Type B pancreatic cell (in vitro differentiated cells): ENCODE data around the gene BET1. TPM values are rescaled to one million over a fixed set of nuclear protein-coding genes. Genes with fewer than 3 reads are reported as not detected.

ENCODE experiments used
- DNase-seq: peaks from one replicate; pipeline ENCODE4 v3.0.0; 2021; ENCODE audit warnings: mixed read lengths; ENCODE audit not compliant: unreplicated experiment; ENCODE audit errors: extremely low spot score
- H3K27ac Mint-ChIP-seq: 2 replicates; pipeline ENCODE4 v1.8.0; 2021; ENCODE audit warnings: mild to moderate bottlenecking, mixed read lengths
- H3K27me3 Mint-ChIP-seq: 2 replicates; pipeline ENCODE4 v1.8.0; 2021; ENCODE audit warnings: mixed read lengths
- H3K36me3 Mint-ChIP-seq: 2 replicates; pipeline ENCODE4 v1.8.0; 2021; ENCODE audit warnings: mixed read lengths
- H3K4me1 Mint-ChIP-seq: one replicate; pipeline ENCODE4 v1.8.0; 2021; ENCODE audit warnings: mixed read lengths; ENCODE audit not compliant: unreplicated experiment
- H3K4me3 Mint-ChIP-seq: 2 replicates; pipeline ENCODE4 v1.8.0; 2021; ENCODE audit warnings: mild to moderate bottlenecking, mixed read lengths
- H3K9me3 Mint-ChIP-seq: 2 replicates; pipeline ENCODE4 v1.8.0; 2021; ENCODE audit warnings: mixed read lengths
- total RNA-seq: library from RNA; stranded (reverse); gene quantifications from 2 replicates; pipeline ENCODE4 v1.2.1, GENCODE V29; 2021; ENCODE audit warnings: low replicate concordance
- TF ChIP-seq, protein P1 (sequence below): fragments of 200-600 bp; sonication (generic); conservative IDR thresholded peaks from 2 replicates; pipeline ENCODE4 v1.5.0; 2021; ENCODE audit warnings: antibody characterized with exemption, mild to moderate bottlenecking

Gene BET1
- total RNA-seq, 1 donor from 2014 or later: 25.9 TPM

DNA sequence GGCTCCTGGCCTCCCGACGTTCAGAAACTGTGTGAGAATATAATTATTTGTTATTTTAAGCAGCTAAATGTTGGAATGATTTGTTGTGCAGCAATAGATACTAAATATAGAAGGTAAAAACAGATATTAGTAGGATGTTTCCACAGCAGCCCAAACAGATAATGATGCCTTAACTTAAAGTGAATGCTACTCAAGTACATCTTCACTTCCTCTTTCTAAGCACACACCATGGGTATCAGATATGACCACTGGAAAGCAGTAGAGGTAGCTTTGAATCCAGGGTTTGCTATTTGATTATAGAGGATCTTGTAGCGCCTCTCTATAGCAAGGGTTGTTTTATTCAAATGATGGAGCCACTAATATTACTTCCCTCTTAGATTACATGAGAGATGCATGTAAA lies 38.2 kb upstream of the BET1 start:
- H3K9me3 Mint-ChIP-seq: no peaks in the 10 kb centered on the region
- H3K4me3 Mint-ChIP-seq: no peak overlapping the region
- peaks cover 11% of the 10 kb centered on the region for H3K4me1 Mint-ChIP-seq
- DNase-seq: no peak
- H3K36me3 Mint-ChIP-seq: no peaks in the 10 kb centered on the region
- TF ChIP-seq, protein P1, sequence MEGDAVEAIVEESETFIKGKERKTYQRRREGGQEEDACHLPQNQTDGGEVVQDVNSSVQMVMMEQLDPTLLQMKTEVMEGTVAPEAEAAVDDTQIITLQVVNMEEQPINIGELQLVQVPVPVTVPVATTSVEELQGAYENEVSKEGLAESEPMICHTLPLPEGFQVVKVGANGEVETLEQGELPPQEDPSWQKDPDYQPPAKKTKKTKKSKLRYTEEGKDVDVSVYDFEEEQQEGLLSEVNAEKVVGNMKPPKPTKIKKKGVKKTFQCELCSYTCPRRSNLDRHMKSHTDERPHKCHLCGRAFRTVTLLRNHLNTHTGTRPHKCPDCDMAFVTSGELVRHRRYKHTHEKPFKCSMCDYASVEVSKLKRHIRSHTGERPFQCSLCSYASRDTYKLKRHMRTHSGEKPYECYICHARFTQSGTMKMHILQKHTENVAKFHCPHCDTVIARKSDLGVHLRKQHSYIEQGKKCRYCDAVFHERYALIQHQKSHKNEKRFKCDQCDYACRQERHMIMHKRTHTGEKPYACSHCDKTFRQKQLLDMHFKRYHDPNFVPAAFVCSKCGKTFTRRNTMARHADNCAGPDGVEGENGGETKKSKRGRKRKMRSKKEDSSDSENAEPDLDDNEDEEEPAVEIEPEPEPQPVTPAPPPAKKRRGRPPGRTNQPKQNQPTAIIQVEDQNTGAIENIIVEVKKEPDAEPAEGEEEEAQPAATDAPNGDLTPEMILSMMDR: no peak
- H3K27me3 Mint-ChIP-seq: peaks cover 27% of the 10 kb centered on the region
- H3K27ac Mint-ChIP-seq: no peak overlapping the region

DNA sequence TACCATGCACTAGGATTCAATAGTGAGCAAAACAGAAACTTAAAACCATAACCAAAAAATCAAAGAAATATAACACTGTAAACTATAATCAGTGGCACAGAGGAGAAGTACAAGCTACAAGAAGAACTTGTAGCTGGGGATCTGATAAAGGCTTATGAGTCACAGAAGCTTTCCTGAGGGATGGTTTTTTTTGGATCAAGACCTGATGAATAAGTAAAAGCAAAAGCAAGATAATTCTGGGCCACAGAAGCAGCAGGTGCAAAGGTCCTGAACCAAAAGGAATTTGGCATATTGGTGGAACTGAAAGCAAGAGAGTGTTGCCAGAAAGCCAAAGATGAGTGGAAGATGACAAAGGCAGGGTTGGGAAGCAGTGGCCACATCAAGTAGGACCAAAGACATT lies 37.4 kb upstream of the BET1 start:
- Mint-ChIP-seq H3K4me3 (no peak overlapping the region), H3K36me3 (no peaks in the 10 kb centered on the region), H3K4me1 (peaks cover 11% of the 10 kb centered on the region), H3K27me3 (peaks cover 27% of the 10 kb centered on the region), H3K27ac (no peak overlapping the region), H3K9me3 (no peaks in the 10 kb centered on the region)
- TF ChIP-seq, protein P1: no peak
- DNase-seq: no peak

DNA sequence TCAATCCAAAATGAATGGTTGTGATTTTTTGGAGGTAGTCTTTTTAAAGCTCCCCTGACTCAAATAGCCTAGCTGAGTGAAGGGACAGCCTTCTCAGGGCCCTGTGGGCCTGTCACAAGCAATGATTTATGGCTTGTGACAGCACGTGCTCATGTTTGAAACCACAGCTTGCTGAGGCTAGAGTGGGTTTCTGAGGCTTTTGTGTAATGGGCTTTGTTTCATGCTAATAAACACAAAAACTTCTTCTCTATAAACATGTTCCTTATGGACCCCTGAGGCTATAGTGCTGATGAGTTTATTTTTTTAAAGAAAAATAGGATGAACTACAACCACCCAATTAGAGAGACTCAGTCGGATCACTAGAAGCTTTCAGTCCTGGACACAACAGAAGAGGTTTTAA lies 36.1 kb upstream of the BET1 start:
- Mint-ChIP-seq H3K27me3 (peaks cover 21% of the 10 kb centered on the region), H3K27ac (no peak overlapping the region), H3K4me1 (peaks cover 11% of the 10 kb centered on the region), H3K4me3 (no peak overlapping the region), H3K9me3 (no peaks in the 10 kb centered on the region), H3K36me3 (no peaks in the 10 kb centered on the region)
- TF ChIP-seq, protein P1: no peak
- DNase-seq: no peak

DNA sequence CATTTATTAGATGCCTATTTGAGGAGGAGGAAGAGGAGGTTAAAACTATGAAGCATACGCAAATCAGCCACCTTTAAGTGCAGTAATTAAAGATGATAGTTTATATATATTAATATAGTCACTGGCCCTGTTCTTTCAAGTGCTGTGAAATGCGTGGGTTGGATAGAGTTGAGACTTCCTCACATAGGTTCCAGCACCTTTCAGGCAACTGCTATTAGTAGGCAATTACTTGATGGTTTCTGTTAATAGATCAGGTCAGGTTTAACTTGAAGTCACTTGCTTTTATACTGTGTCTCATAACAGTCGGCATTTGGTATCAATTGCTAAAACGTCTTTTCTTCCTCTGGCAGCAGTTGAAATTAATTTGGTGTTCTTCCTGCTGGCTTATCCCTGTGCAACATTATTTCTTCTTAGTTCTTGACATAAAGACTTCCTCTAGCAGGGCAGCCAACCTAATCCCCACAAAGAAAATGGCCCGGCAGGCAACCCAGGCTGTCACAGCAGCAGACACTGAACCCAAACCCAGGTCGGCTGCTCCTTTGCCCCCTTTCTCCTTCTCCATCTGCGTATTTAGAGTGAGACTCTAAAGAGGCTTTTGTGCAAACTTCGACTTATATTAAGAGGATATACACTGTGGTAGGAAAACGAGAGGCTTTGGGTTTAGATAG lies 35.3 kb upstream of the BET1 start:
- TF ChIP-seq, protein P1: no peak
- no peak for DNase-seq
- Mint-ChIP-seq H3K27ac (no peak overlapping the region), H3K4me3 (no peak overlapping the region), H3K27me3 (peaks cover 21% of the 10 kb centered on the region), H3K9me3 (no peaks in the 10 kb centered on the region), H3K36me3 (no peaks in the 10 kb centered on the region), H3K4me1 (peaks cover 11% of the 10 kb centered on the region)

DNA sequence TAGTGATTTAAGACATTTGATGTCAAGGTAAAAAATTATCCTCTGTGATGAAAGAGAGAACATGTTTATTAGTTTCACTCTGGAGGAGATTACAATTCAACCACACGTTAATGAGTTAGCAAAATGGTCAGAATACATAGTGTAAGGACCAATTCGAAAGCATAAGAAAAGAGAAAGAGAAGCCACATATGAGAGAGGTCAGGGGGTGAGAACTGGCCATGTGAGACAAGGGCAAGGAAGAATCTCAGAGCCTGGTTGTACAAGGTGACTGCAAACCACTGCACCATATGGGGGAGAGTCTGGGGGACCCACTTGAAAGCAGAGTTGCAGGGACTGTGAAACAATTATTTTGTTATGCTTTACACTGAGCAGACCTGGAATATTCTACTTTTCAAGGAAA lies 27.7 kb upstream of the BET1 start:
- Mint-ChIP-seq H3K36me3 (no peaks in the 10 kb centered on the region), H3K27me3 (peaks cover 3% of the 10 kb centered on the region), H3K27ac (no peak overlapping the region), H3K4me1 (no peaks in the 10 kb centered on the region), H3K4me3 (no peak overlapping the region), H3K9me3 (no peaks in the 10 kb centered on the region)
- no peak for DNase-seq
- TF ChIP-seq, protein P1: no peak
